ENCODE results near the gene SEMA3G.

Gene SEMA3G

GRCh38 chr3:52487788-52488691 is 43.1 kb upstream of the SEMA3G start:
- no peak overlapping the region for H3K9ac ChIP-seq (ENCODE audit: low read depth in 1 of 2, low read length in 2 of 2)
- no peaks in the 10 kb centered on the region for H3K27me3 ChIP-seq (ENCODE audit: control insufficient read depth in 1 of 2, insufficient read depth in 2 of 2, low read length in 2 of 2)
- no peaks in the 10 kb centered on the region for H3K9me3 ChIP-seq (ENCODE audit: control insufficient read depth in 1 of 2, low read length in 2 of 2)
- peaks cover 0 to 5% of the 10 kb centered on the region in 2 donors for H3K4me1 ChIP-seq (ENCODE audit: control insufficient read depth in 1 of 2, insufficient read depth in 2 of 2, low read length in 2 of 2)
- H3K27ac ChIP-seq (ENCODE audit: low read depth, low read length): no peak overlapping the region
- H3K36me3 ChIP-seq (ENCODE audit: control insufficient read depth in 1 of 2, insufficient read depth in 2 of 2, low read length in 2 of 2): peaks cover 42 to 75% of the 10 kb centered on the region in 2 donors
- no peak overlapping the region for H3K4me3 ChIP-seq (ENCODE audit: low read depth in 1 of 2, low read length in 2 of 2)

GRCh38 chr3:52487050-52487787 is 42.3 kb upstream of the SEMA3G start:
- Histone ChIP-seq H3K27me3 (ENCODE audit: control insufficient read depth in 1 of 2, insufficient read depth in 2 of 2, low read length in 2 of 2) (no peaks in the 10 kb centered on the region), H3K4me3 (ENCODE audit: low read depth in 1 of 2, low read length in 2 of 2) (no peak overlapping the region), H3K9me3 (ENCODE audit: control insufficient read depth in 1 of 2, low read length in 2 of 2) (no peaks in the 10 kb centered on the region), H3K4me1 (ENCODE audit: control insufficient read depth in 1 of 2, insufficient read depth in 2 of 2, low read length in 2 of 2) (peaks cover 0 to 5% of the 10 kb centered on the region in 2 donors), H3K9ac (ENCODE audit: low read depth in 1 of 2, low read length in 2 of 2) (no peak overlapping the region), H3K27ac (ENCODE audit: low read depth, low read length) (no peak overlapping the region), H3K36me3 (ENCODE audit: control insufficient read depth in 1 of 2, insufficient read depth in 2 of 2, low read length in 2 of 2) (peaks cover 34 to 78% of the 10 kb centered on the region in 2 donors)

DNA sequence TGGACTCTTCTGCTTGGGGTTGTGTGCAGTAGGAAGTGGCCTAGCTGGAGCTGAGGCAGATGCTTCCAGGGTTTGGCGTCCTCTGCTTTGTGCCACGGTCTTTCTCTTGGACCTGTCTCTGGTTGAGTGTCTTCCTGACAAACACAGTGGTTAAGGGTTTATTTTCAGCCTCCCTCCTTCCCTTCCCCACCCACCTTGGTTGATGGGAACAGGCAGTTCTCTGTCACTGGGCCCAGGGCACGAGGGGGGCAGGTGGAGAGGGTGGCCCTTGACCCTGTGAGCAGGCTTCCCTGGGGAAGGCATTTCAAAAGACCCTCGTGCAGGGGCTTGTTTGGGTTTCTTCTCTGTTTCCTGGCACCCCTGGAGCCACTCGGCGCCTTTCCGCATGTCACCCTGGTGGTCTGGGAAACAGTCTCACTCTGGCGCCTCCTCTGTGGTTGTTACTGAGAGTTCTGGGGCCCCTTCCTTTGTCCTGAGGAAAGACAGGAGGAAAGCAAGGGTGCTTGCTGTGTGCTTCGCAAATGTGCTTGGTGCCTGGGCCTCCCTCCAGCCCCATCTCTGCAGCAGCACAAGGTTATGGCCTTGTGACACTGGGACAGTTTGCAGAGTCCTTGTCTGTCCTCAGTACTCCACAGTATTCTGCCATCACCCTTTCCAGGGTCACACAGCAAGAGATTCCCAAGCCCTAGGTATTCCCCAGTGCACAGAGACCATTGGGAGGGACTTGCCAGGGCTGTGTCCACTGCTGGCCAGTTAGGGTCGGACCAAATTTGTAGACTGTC is 40.0 kb upstream of the SEMA3G start:
- Histone ChIP-seq H3K9ac (ENCODE audit: low read depth in 1 of 2, low read length in 2 of 2) (no peak overlapping the region), H3K4me1 (ENCODE audit: control insufficient read depth in 1 of 2, insufficient read depth in 2 of 2, low read length in 2 of 2) (no peaks in the 10 kb centered on the region), H3K27ac (ENCODE audit: low read depth, low read length) (no peak overlapping the region), H3K9me3 (ENCODE audit: control insufficient read depth in 1 of 2, low read length in 2 of 2) (no peaks in the 10 kb centered on the region), H3K27me3 (ENCODE audit: control insufficient read depth in 1 of 2, insufficient read depth in 2 of 2, low read length in 2 of 2) (no peaks in the 10 kb centered on the region), H3K36me3 (ENCODE audit: control insufficient read depth in 1 of 2, insufficient read depth in 2 of 2, low read length in 2 of 2) (peaks cover 43 to 82% of the 10 kb centered on the region in 2 donors), H3K4me3 (ENCODE audit: low read depth in 1 of 2, low read length in 2 of 2) (no peak overlapping the region)

- Histone ChIP-seq H3K4me1 (ENCODE audit: control insufficient read depth in 1 of 2, insufficient read depth in 2 of 2, low read length in 2 of 2) (no peaks in the 10 kb centered on the region), H3K36me3 (ENCODE audit: control insufficient read depth in 1 of 2, insufficient read depth in 2 of 2, low read length in 2 of 2) (peaks cover 44 to 82% of the 10 kb centered on the region in 2 donors), H3K9me3 (ENCODE audit: control insufficient read depth in 1 of 2, low read length in 2 of 2) (no peaks in the 10 kb centered on the region), H3K27me3 (ENCODE audit: control insufficient read depth in 1 of 2, insufficient read depth in 2 of 2, low read length in 2 of 2) (no peaks in the 10 kb centered on the region), H3K9ac (ENCODE audit: low read depth in 1 of 2, low read length in 2 of 2) (no peak overlapping the region), H3K4me3 (ENCODE audit: low read depth in 1 of 2, low read length in 2 of 2) (no peak overlapping the region), H3K27ac (ENCODE audit: low read depth, low read length) (no peak overlapping the region)
These were observed 38.9 kb upstream of the SEMA3G start for GRCh38 chr3:52483577-52484381.

GRCh38 chr3:52483081-52483480 is 38.2 kb upstream of the SEMA3G start:
- Histone ChIP-seq H3K9ac (ENCODE audit: low read depth in 1 of 2, low read length in 2 of 2) (no peak overlapping the region), H3K36me3 (ENCODE audit: control insufficient read depth in 1 of 2, insufficient read depth in 2 of 2, low read length in 2 of 2) (peaks cover 50 to 84% of the 10 kb centered on the region in 2 donors), H3K4me3 (ENCODE audit: low read depth in 1 of 2, low read length in 2 of 2) (no peak overlapping the region), H3K27me3 (ENCODE audit: control insufficient read depth in 1 of 2, insufficient read depth in 2 of 2, low read length in 2 of 2) (no peaks in the 10 kb centered on the region), H3K4me1 (ENCODE audit: control insufficient read depth in 1 of 2, insufficient read depth in 2 of 2, low read length in 2 of 2) (no peaks in the 10 kb centered on the region), H3K9me3 (ENCODE audit: control insufficient read depth in 1 of 2, low read length in 2 of 2) (no peaks in the 10 kb centered on the region), H3K27ac (ENCODE audit: low read depth, low read length) (no peak overlapping the region)

DNA sequence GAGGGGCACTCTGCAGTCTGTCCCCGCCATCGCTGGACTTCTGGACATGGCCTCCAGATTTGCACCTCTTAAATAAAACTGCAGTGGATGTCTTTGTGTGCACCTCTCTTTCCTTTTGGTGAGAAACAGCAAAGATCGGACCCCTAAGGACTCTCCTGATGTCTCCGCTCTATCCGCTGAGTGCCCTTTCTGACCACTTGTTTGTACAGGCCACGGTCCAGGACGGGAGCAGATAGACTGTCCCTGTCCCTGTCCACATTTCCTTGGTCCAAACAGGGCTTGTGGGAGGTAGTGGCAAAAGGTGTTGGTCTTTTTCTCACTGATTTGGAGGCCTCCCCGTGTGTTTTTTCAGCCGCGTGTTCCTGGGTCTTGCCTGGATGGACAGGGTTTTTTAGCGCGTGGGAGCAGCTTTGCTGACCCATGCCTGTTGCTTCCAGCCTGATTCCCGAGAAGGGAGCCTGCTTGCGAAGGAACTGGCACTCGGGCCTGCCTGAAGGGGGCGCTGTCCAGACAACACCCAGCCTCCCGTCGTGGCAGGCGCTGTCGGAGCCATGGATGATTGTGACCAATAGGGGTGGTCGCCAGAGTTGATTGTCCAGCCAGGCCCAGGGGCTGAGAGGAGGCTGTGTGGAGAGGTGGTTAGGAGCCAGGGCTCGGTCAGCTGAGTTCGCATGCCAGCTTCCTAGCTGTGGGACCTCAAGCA is 37.1 kb upstream of the SEMA3G start:
- Histone ChIP-seq H3K4me3 (ENCODE audit: low read depth in 1 of 2, low read length in 2 of 2) (no peak overlapping the region), H3K36me3 (ENCODE audit: control insufficient read depth in 1 of 2, insufficient read depth in 2 of 2, low read length in 2 of 2) (peaks cover 53 to 84% of the 10 kb centered on the region in 2 donors), H3K27ac (ENCODE audit: low read depth, low read length) (no peak overlapping the region), H3K27me3 (ENCODE audit: control insufficient read depth in 1 of 2, insufficient read depth in 2 of 2, low read length in 2 of 2) (no peaks in the 10 kb centered on the region), H3K9ac (ENCODE audit: low read depth in 1 of 2, low read length in 2 of 2) (no peak overlapping the region), H3K9me3 (ENCODE audit: control insufficient read depth in 1 of 2, low read length in 2 of 2) (no peaks in the 10 kb centered on the region), H3K4me1 (ENCODE audit: control insufficient read depth in 1 of 2, insufficient read depth in 2 of 2, low read length in 2 of 2) (no peaks in the 10 kb centered on the region)

- no peaks in the 10 kb centered on the region for H3K27me3 ChIP-seq (ENCODE audit: control insufficient read depth in 1 of 2, insufficient read depth in 2 of 2, low read length in 2 of 2)
- peaks cover 57 to 83% of the 10 kb centered on the region in 2 donors for H3K36me3 ChIP-seq (ENCODE audit: control insufficient read depth in 1 of 2, insufficient read depth in 2 of 2, low read length in 2 of 2)
- H3K9me3 ChIP-seq (ENCODE audit: control insufficient read depth in 1 of 2, low read length in 2 of 2): no peaks in the 10 kb centered on the region
- no peaks in the 10 kb centered on the region for H3K4me1 ChIP-seq (ENCODE audit: control insufficient read depth in 1 of 2, insufficient read depth in 2 of 2, low read length in 2 of 2)
- no peak overlapping the region for H3K27ac ChIP-seq (ENCODE audit: low read depth, low read length)
- H3K9ac ChIP-seq (ENCODE audit: low read depth in 1 of 2, low read length in 2 of 2): no peak overlapping the region
- H3K4me3 ChIP-seq (ENCODE audit: low read depth in 1 of 2, low read length in 2 of 2): no peak overlapping the region
These were observed 36.1 kb upstream of the SEMA3G start for GRCh38 chr3:52480768-52481715.

GRCh38 chr3:52479877-52480575 is 35.1 kb upstream of the SEMA3G start:
- H3K9me3 ChIP-seq (ENCODE audit: control insufficient read depth in 1 of 2, low read length in 2 of 2): no peaks in the 10 kb centered on the region
- H3K36me3 ChIP-seq (ENCODE audit: control insufficient read depth in 1 of 2, insufficient read depth in 2 of 2, low read length in 2 of 2): peaks cover 56 to 84% of the 10 kb centered on the region in 2 donors
- H3K27me3 ChIP-seq (ENCODE audit: control insufficient read depth in 1 of 2, insufficient read depth in 2 of 2, low read length in 2 of 2): no peaks in the 10 kb centered on the region
- H3K9ac ChIP-seq (ENCODE audit: low read depth in 1 of 2, low read length in 2 of 2): no peak overlapping the region
- H3K27ac ChIP-seq (ENCODE audit: low read depth, low read length): no peak overlapping the region
- H3K4me3 ChIP-seq (ENCODE audit: low read depth in 1 of 2, low read length in 2 of 2): no peak overlapping the region
- no peaks in the 10 kb centered on the region for H3K4me1 ChIP-seq (ENCODE audit: control insufficient read depth in 1 of 2, insufficient read depth in 2 of 2, low read length in 2 of 2)
